ENCODE results near the gene NR2C2.
"Not testable (repeated sequence)": the region's sequence is repeated elsewhere in the genome, so short reads cannot be mapped to it uniquely, and the experiment has no call there.

The NR2C2 gene

DNA sequence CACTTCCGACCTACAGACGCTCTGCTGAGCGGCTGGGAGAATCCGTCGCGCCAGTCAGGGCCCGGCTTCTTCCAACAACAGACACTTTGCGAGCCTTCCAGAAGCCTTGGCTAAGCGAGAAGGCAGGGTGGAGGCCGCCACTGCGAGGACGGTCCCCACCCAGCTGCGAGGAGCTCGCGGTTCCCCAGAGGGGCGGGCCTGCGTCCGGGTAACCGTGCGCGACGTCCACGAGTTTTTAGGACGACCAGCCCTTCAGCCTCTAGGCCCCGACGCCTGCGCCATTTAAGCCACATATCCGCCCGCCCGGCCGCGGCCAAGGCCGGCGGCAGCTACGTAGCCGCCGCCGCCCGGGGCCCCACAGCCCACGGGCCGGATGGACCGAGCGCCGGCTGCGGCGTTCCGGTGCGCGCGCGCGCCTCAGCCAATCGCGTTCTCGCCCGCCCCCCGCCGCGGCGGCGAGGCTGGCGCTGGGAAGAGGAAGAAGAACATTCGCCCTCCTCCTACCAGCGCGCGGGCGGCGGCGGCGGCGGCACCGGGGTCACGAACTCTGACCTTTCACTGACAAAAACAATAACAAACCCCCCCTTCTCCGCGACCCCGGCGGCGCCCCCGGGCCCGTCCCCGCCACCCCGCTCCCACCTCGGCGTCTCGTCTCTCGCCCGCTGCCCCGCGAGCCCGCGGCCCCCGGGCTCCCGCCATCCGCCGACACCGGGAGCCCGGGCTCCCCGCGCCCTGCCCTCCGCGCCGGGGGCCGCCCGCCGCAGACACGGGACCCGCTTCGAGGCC, at the start of gene NR2C2:
Gene NR2C2 (plus strand): TSS at position 484 of the 786 bp plus-strand sequence. CDS start 56,332 bp downstream, outside the sequence.
- DNase-seq (ENCODE audit: low read depth) = no peak

DNA sequence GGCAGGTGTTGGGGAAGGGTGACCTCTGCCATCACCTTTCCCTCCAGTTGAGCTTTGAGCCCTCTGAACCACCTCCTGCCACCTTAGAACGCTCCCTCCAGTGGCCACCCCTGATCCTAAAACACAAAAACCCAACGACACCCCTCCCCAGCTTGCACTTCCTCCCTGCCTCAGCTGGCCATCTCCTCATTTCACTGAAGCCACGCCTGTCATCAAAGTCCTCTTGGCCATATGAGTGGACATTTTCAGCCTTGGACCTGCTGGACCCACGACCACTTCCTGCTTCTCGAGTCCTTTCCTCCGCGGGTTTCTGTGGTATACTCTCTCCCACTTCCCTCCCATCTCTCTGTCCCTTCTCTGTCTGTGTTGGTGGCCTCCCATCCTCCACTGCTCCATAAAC, 48.5 kb upstream of the NR2C2 start:
- DNase-seq (ENCODE audit: low read depth) = no peak

DNA sequence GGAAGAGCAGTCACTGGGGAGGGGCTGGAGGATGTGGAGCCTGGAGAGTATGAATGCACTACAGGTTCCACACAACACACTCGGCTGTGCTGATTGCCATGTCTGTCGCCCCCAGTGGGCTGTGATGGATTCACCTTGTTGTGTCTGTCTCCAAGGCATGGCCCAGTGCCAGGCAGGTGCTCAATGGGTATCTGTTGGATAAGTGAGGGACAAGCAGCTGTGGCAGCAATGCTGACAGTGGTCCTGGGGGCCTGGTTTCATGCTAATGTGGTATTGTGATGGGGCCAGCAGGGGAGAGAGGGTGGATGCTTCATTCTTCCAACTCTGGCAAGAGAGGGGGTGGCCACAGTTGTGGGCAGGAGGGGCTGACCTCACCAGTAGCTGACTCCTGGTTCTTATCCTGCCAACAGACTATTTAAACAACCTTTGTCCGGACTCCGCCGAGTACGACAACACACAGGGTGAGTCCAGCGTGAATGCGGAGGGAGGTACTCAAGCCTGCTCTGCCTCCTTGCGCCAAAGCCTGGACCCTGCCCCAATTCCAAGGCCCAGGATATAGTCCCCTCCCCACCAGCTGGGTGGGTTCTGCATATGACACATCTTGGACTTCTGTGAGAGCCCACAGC, 47.3 kb upstream of the NR2C2 start:
- DNase-seq (ENCODE audit: low read depth) = no peak

- no peak for DNase-seq (ENCODE audit: low read depth)
These were observed 46.2 kb upstream of the NR2C2 start for GRCh38 chr3:14900881-14901873.

- no peak for DNase-seq (ENCODE audit: low read depth)
These were observed 44.7 kb upstream of the NR2C2 start for GRCh38 chr3:14902719-14903118.

- DNase-seq (ENCODE audit: low read depth) = not testable (repeated sequence)
These were observed 43.9 kb upstream of the NR2C2 start for GRCh38 chr3:14903501-14903900.

DNA sequence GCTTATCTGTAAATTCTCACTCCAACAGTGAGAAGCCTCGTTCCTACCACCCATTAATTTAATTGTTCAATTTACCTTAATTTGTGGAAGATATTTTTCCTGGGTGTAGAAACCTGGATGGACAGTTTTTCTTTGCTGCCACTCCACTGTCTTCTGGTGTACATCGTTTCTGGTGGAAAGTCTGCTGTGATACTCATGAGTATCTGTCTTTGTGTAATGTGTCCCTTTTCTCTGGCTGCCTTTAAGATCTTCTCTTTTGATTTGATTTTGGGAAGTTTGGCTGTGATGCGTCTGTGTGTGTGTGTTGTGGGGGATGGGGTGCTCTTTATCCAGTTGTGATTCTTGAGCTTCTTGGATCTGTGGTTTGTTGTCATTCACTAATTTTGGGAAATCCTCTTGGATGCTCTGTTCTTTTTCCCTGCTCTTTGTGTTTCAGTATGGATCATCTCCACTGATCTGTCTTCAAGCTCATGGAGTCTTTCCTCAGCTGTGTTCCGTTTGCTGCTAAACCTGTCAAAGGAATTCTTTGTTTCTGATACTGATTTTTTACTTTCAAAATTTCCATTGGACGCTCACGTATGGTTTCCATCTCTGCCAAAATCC, 42.2 kb upstream of the NR2C2 start:
- DNase-seq (ENCODE audit: low read depth) = no peak

DNA sequence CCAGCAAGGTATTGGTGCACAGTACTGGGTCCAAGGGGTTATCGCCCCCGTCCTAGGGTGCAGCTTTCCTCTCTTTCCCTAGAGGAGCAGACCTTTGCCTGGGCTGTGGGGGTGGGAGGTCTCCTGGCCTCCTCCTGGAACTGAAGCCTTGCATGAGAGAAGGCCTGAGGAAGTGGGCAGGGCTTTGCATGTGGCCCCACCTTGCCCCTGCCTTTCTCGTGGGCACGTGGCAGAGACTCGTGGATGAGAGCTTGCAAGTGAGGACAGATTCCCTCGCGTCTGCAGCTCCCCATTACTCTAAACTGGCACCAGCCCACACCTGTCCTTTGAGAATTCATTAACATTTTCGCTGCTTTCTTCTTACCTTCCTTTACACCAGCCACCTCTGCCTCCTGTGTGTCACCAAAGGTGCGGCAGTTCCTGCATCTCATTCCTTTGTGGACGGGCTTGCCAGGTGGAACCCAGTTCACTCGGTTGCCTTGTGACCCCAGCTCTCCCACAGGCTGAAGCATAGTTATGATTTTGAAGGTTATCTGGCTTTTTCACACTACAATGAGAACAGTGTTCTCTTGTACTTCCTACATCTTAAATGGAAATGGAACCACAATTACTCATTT, 40.9 kb upstream of the NR2C2 start:
- DNase-seq (ENCODE audit: low read depth) = no peak

DNA sequence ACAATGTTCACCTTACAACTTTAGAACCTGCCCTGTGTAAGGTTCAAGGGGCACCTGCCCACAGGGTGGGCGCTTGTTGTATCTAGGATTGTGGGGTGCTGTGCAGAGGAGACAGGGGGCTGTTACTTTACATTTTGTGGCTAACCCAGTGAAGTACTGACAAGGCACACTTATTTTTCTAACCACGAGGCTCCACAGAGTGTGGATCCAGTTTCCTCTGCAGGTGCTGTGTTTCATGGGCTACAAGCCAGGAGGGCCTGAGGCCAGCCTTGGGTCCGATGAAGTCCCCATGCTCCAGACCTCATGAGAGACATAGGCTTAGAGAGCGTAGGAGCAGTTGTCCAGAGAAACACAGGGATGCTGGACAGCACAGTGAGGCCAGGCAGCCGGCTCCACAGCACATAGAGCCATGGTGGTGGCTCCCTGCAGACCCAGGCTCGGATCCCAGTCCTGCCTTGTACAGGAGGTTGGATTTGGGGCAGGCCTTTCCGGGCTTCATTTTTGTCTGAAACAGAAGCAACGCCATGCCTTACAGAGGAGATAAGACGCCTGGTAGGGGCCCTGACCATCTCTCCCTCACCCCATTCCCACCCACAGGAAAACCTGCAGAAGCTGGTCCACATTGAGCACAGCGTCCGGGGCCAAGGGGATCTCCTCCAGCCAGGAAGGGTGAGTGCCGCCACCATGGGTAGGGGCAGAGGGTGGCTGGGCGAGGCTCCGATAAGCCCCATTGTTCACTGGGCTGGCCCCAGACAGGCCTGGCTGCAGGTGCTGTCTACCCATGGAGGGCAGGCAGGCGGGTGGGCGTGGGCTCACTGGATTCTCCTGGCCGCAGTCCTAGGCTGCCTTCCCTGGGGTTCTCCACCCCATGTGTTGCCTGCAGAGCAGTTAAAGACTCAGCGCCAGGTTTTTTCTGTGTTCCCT, 40.1 kb upstream of the NR2C2 start:
- no peak for DNase-seq (ENCODE audit: low read depth)

- DNase-seq (ENCODE audit: low read depth) = no peak
These were observed 38.1 kb upstream of the NR2C2 start for GRCh38 chr3:14909250-14909649.

- no peak for DNase-seq (ENCODE audit: low read depth)
These were observed 35.7 kb upstream of the NR2C2 start for GRCh38 chr3:14911651-14912050.

- DNase-seq (ENCODE audit: low read depth) = no peak
These were observed 34.1 kb upstream of the NR2C2 start for GRCh38 chr3:14913071-14913925.

DNA sequence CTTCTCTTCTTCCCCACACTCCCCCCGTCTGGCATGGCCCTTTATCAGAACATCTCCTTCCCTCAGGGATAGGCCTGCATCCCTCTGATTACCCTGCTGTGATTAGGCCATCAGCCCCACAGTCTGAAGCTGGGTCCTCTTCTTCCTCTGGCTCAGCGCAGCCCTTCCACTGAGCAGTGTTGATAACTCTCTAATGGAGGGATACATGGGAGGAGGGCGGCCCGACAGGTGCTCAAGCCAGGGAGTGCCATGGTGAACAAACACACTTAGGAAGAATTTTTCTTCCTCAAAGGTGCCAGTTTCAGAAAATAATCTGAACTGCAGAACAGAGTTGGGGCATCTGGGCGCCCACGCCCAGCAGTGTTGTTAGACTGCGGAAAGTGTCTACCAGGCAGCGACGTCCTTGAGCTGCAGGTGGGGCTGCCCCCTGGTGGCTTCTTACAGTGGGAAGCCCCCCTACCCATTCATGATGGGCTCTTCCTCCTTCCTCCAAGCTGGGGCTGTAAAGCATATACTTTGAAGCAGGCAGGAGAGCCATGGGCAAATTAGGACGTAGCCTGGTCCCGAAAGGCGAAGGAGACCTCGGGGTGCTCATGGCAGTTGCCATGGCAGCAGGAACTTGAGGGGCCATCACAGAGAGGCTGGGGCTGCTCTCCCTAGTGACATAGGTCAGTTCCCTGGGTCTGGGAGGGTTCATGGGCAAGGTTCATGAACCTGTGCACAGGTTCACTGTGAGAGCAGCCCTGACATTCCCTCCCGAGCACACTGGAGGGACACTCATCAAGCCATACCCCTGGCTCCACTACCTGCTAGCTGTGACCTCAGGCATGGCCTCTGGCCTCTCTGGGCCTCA, 33.2 kb upstream of the NR2C2 start:
- DNase-seq (ENCODE audit: low read depth) = no peak

DNA sequence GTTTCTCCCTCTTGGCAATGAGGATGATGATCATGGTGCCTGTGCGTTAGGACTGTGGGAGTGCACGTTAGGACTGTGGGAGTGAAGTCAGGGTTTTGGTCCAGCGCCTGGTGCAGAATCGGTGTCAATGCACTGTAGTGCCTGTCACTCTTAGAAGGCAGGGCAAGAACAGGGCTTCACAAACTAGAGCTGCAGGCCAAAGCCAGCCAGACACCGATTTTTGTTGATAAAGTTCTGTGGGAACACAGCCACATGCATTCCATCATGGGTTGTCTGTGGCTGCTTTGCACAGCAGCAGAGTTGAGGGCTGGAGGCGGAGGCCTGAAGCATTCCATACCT, 32.6 kb upstream of the NR2C2 start:
- no peak for DNase-seq (ENCODE audit: low read depth)

DNA sequence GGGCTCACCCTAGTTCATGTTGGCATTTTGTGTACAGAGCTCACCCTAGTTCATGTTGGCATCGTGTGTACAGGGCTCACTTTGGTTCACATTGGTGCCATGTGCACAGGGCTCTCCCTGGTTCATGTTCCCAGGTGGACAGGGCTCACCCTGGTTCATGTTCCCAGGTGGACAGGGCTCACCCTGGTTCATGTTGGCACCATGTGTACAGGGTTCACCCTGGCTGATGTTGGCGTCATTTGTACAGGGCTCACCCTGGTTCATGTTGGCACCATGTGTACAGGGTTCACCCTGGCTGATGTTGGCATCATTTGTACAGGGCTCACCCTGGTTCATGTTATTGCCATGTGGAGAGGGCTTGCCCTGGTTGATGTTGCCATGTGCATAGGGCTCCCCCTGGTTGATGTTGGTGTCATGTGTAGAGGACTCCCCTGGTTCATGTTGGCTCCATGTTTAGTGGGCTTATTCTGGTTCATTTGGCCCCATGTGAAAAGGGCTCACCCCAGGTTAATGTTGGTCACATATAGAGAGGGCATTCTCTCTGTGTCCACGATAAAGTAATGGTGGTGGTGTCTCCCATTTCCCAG, 31.7 kb upstream of the NR2C2 start:
- no peak for DNase-seq (ENCODE audit: low read depth)

DNA sequence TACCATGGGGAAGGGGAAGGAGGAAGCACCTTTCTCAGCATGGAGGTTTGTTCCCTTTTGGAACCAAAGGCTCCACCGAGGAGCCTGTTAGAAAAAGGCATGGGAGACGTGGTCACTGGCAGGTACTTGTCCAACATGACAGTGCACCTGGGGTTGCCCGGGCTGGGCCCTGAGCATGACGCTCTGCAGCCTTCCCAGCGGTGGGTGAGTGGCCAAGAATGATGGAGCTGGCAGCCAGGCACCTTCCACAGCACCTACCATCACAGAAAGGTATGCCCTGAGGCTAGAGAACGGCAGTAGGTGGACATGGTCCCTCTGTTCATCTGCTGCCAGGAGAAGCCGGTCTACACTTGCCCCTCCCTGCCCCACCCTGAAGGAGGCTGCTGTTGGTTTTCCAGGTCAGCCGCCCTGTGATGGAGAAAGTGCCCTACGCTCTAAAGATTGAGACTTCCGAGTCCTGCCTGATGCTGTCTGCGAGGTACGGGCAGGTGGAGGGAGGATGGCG, 29.0 kb upstream of the NR2C2 start:
- no peak for DNase-seq (ENCODE audit: low read depth)

DNA sequence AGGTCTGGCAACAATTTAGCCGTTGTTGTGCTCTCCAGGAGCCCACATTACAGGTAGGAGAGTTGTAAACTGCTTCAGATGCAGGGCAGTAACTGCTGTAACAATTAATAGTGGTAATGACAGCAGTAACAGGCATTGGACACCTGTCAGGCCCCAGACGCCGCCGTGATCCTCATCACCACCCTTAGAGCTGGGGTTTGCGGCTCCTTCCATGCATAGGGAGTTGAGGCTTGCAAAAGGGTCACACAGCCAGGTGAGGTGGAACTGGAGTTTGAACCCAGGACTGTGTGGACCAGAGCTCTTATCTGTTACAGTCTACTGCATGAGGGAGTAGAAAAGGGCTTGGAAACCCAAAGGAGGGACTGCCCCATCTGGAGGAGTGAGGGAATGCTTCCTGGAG, 26.8 kb upstream of the NR2C2 start:
- DNase-seq (ENCODE audit: low read depth) = no peak

- peak; percentile 65 for DNase-seq (ENCODE audit: low read depth)
These were observed 26.3 kb upstream of the NR2C2 start for GRCh38 chr3:14921034-14921616.

Measured in non-pigmented ciliary epithelial cell (primary cell).